ENCODE measurements around the gene NUDT2.

The NUDT2 gene

GRCh38 chr9:34370970-34371880 lies 41.9 kb downstream of the NUDT2 start:
- DNase-seq (ENCODE audit: low spot score) = no peak

- no peak for DNase-seq (ENCODE audit: low spot score)
Measured at GRCh38 chr9:34371886-34372466, 42.6 kb downstream of the NUDT2 start.

DNA sequence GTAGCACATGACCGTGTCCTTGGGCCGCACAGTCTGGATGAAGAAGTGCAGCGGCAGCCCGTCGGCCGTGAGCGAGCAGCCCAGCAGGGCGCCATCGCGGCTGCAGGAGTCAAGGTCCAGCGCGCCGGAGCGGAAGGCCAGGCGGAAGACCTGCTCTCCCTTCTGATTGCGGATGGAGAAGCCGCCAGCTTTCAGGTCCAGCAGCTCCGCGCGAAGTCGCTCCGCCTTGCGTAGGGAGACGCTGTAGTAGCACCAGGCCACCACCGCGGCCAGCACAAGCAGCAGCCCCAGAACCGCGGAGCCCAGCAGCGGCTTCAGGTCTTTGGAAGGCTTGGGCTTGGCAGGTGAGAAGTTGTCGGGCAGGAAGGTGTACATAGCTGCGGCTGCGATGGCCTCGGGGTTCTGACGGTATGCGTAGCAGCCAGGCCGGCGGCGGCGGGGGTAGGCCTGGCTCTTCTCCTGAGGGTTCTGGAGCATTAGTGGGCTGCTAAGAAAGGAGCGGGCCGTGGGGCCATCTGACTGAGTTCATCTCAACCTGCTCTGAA lies 43.2 kb downstream of the NUDT2 start:
- DNase-seq (ENCODE audit: low spot score) = no peak

GRCh38 chr9:34373749-34374148 lies 44.4 kb downstream of the NUDT2 start:
- no peak for DNase-seq (ENCODE audit: low spot score)

GRCh38 chr9:34374339-34374738 lies 45.0 kb downstream of the NUDT2 start:
- DNase-seq (ENCODE audit: low spot score) = no peak

DNA sequence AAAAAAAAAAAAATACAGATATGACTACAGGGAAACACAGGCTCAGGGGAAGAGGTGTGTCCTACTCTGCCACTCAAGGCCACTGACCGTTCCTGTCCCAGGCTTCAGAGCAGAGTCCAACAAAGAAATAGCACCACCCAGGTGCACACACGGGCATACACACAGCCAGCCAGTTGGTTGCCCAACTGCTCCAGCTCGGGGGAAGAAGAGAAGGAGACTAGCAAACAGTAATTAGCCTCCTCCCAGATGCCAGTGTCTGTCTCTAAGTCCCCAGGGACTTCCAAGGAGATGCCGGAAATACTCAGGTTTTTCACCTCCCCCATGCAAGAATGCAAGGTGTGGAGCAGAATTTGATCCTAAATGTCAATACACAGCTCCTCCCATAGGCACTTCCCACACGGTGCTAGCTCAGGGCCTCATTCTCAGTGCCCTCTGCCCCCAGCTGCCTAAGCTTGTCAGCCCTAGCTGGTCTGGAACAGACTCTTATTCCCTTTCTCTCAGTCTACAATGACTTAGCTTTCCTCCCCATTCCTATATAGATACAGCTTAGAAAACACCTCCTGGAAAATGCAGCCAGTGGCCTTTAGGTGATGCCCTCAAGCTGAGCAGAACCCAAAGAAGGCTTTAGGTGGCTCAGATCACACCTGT lies 45.7 kb downstream of the NUDT2 start:
- DNase-seq (ENCODE audit: low spot score) = no peak

DNA sequence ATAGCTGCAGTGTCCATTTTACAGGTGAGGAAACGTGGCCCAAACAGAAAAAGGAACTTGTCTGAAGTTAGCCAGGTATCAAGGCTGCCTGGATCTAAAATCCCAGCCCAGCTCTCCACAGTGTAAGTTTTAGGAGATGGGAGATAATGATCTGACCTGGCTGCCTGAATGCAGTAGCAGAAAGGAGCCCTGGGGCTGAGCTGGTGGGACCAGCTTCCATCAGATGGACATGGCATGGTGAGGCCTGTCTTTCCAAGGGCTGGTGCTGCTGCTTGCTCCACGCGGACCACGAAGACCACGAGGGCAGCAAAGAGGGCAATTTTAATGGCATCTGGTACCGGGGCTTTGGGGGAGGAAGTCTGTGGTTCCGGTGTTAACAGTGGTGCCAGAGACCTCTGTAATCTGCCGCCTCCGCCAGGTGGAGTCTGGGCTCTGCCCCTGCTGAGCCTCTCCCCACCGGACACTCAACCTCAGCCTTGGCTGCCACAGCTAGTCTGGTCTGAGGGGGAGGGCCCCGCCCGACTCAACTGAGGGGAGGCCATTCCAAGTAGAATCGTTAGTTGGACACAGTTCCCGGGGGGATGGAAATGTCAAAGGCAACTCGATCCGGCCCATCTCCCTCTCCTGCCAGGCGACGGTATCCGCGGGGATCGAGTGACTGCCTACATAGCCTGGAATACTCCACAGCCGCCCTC lies 46.7 kb downstream of the NUDT2 start:
- peak; percentile 54 for DNase-seq (ENCODE audit: low spot score)

DNA sequence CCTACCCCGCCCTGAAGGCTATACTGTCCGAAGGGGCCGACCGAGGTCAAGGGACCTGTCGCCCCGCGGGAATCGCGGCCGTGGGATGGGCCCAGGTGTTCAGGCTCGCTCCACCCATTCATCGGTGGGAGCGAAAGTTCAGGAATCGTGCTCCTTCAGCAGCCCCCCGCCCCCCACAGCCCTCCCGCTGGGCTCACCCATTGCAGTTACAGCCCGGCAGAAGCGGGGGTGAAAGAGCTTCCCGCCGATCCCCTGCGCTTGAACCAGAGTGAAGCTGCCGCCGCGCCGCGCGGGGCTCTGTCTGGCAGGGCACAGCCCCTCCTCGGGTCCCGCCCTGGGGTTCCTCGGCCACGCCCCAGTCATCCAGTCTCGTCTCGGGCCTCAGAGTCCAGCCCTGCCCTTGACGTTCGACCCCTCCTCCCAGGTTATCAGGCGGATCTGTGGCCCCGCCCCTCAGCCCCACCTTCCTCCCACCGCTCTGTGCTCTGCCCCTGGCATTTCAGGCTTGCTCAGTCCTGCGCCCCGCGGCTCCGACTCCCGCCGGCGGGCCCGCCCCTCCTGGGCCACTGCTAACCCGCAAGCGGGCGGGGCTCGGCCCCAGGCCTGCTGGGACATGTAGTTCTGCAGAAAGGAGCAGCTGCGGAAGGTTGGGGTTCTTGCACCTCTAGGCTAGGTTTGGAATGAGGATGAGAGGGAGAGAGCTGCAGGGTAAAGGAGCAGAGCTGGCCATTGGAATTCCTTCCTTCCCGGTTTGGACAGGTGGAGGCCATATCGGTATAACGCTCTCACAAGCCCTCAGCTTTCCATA lies 47.4 kb downstream of the NUDT2 start, which contains the start of gene MYORG:
MYORG (minus strand) TSS at position 303 of the 808 bp plus-strand sequence. CDS start 3,955 bp downstream, outside the sequence.
- peak; percentile 95 for DNase-seq (ENCODE audit: low spot score)

- DNase-seq (ENCODE audit: low spot score) = peak; percentile 30
Measured at GRCh38 chr9:34377404-34377746, 48.0 kb downstream of the NUDT2 start.

- no peak for DNase-seq (ENCODE audit: low spot score)
Measured at GRCh38 chr9:34378376-34379060, 49.1 kb downstream of the NUDT2 start.

GRCh38 chr9:34379334-34380033 lies 50.1 kb downstream of the NUDT2 start:
- DNase-seq (ENCODE audit: low spot score) = peak; percentile 94

- no peak for DNase-seq (ENCODE audit: low spot score)
Measured at GRCh38 chr9:34380034-34380510, 50.7 kb downstream of the NUDT2 start.

DNA sequence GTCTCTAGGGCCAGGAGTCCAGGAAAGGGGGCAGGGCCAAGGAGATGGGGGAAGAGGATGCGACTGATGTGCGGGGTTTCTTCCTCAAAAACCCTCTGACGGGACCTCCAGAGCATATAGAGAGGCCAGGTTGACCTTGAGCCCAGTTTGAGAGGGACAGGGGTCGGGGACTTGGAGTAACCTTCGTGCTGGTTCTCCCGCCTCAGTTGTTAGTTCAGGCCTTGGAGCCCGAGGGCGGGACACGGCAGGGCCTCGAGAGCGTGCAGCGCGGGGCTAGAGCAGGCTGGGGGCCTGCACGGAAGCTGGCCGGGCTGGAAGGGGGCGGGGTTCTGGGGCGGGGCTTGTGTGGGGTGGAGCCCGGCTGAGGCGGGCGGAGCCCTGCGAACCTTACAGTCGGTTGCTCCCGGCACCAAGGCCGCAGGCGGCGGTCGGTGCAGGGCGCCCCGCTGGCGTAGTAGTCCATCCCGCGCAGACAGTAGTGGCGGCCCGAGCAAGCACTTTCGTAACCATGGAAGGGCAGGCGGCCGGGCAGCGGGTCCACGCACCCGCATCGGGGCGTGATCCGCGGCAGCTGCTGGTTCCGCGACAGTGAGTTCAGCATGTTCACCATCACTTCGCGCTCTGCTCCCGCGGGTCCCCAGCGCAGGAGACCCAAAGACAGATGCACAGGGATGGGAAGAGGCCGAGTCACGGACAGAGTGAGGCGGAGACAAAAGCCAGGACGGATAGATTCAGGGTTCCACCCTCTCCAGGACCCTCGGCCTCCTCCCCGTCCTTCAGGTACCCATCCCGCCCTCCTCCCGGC lies 51.3 kb downstream of the NUDT2 start:
- peak; percentile 80 for DNase-seq (ENCODE audit: low spot score)

DNA sequence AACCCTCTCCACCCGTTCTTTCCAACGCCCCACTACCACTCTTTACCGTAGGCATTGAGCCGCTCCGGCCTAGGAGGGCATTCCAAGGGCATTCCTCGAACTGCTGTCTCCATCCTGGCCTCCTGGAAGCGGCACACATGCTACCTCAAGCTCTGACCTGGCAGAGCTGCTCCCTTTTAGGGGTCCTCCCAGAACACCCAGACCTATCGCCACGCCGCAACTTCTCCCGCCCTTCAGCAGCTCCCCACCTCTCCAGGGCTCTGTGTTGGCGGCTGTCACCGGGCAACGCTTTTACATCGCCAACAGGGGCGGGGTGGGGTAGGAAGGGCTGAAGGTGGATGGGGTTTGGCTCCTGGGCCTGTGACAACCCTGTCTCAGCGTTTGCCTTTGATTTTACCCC lies 52.0 kb downstream of the NUDT2 start:
- DNase-seq (ENCODE audit: low spot score) = peak; percentile 33

DNA sequence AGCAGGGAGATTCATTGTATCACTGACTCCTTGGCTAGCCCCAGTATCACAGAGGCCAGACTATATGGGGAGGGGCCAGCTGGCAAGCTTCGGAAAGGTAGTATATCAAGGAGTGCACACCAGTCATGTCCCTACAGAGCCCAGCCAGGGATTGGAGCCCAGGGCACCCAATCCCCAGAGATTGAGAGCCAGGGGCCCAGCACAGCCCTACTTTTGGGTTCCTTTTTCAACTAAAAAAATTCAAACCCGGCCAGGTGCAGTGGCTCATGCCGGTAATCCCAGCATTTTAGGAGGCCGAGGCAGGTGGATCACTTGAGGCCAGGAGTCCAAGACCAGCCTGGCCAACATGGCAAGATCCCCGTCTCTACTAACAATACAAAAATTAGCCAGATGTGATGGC lies 52.7 kb downstream of the NUDT2 start:
- no peak for DNase-seq (ENCODE audit: low spot score)

DNA sequence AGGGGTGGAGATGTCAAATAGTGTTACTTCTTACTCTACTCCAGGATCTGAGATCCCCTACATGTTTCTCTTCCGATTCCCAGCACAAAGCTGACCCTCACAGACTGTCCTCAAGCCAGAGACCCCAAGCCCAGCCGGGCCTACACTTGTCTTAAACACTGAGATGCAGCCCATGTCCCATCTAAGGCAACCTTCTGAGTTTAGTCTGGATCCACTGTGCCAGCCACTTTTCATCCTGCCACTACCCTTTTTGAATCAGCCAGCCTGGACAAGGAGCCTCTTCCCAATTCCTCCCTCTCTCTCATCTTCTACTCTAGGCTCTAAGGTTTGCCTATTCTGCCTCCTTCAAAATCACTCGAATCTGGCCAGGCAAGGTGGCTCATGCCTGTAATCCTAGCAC lies 53.5 kb downstream of the NUDT2 start:
- no peak for DNase-seq (ENCODE audit: low spot score)

GRCh38 chr9:34383904-34384303 lies 54.5 kb downstream of the NUDT2 start:
- no peak for DNase-seq (ENCODE audit: low spot score)

DNA sequence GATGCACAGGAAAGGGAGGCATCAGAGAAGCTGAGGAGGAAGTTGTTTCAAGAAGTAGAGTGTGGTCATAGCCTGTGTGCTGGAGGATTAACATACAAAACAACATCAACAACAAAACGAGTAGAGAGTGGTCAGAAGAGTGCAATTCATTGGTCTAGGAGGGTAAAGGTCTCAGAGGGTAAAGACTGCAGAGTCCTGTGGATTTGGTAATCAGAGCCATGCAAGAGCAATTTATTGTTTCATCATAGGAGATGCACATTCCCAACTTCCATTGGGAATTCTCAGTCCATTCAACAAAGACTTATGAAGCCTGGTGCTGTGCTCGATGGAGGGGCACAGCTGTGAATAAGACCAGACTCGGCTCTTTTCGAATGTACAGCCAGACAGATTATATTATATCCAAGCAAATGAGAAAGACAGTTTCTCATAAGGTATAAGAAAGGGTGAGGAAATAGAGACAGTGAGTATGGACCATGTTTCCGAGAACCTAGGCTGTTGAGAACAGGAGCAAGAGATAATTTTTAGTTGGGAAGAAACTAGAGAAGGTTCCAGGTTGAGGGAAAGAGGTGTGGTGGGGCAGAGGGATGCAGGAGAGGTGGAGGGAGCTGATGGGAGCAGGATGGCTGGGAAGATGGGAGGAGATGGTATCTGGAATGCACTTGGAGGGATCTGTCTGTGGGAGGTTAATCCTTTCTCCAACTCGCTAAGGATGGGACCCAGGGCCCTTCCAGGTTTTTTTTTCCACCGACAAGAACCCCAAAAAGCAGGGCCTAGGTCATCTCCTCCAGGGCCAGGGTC lies 55.2 kb downstream of the NUDT2 start:
- DNase-seq (ENCODE audit: low spot score) = no peak

All from Ammon's horn (tissue), 1 donor.